ENCODE results near the gene KAZN.

KAZN gene

GRCh38 chr1:15001317-15001915 is 402.9 kb downstream of the KAZN start:
- no peak for DNase-seq (ENCODE audit: low read depth)
- no peak for TF ChIP-seq CTCF (conservative IDR thresholded peaks at IDR 0.05; ENCODE audit: control insufficient read depth, insufficient read depth, low read depth, low read length)
- no peak overlapping the region for H3K4me3 ChIP-seq (ENCODE audit: control insufficient read depth, low read depth, low read length)

GRCh38 chr1:15002325-15002724 is 403.8 kb downstream of the KAZN start:
- H3K4me3 ChIP-seq (ENCODE audit: control insufficient read depth, low read depth, low read length): no peak overlapping the region
- TF ChIP-seq CTCF (conservative IDR thresholded peaks at IDR 0.05; ENCODE audit: control insufficient read depth, insufficient read depth, low read depth, low read length): no peak
- DNase-seq (ENCODE audit: low read depth): no peak

GRCh38 chr1:15004396-15004795 is 405.9 kb downstream of the KAZN start:
- DNase-seq (ENCODE audit: low read depth): peak; percentile 10
- H3K4me3 ChIP-seq (ENCODE audit: control insufficient read depth, low read depth, low read length): no peak overlapping the region
- no peak for TF ChIP-seq CTCF (conservative IDR thresholded peaks at IDR 0.05; ENCODE audit: control insufficient read depth, insufficient read depth, low read depth, low read length)

- peak; percentile 4 for DNase-seq (ENCODE audit: low read depth)
- H3K4me3 ChIP-seq (ENCODE audit: control insufficient read depth, low read depth, low read length): no peak overlapping the region
- TF ChIP-seq CTCF (conservative IDR thresholded peaks at IDR 0.05; ENCODE audit: control insufficient read depth, insufficient read depth, low read depth, low read length): no peak
Measured at GRCh38 chr1:15005116-15005515, 406.6 kb downstream of the KAZN start.

- no peak for TF ChIP-seq CTCF (conservative IDR thresholded peaks at IDR 0.05; ENCODE audit: control insufficient read depth, insufficient read depth, low read depth, low read length)
- DNase-seq (ENCODE audit: low read depth): no peak
- H3K4me3 ChIP-seq (ENCODE audit: control insufficient read depth, low read depth, low read length): no peak overlapping the region
Measured at GRCh38 chr1:15007368-15007767, 408.9 kb downstream of the KAZN start.

GRCh38 chr1:15007842-15008241 is 409.4 kb downstream of the KAZN start:
- DNase-seq (ENCODE audit: low read depth): no peak
- no peak for TF ChIP-seq CTCF (conservative IDR thresholded peaks at IDR 0.05; ENCODE audit: control insufficient read depth, insufficient read depth, low read depth, low read length)
- H3K4me3 ChIP-seq (ENCODE audit: control insufficient read depth, low read depth, low read length): no peak overlapping the region

Data from fibroblast of mammary gland (primary cell).